Measurements from ENCODE around the gene POLR2C.

GRCh38 chr16:57489229-57489628, 26.8 kb downstream of the POLR2C start:
- TF ChIP-seq PAX5 (IDR thresholded peaks at IDR 0.05; ENCODE audit: borderline replicate concordance, low read depth, low read length) = no peak
- TF ChIP-seq SRF (IDR thresholded peaks at IDR 0.05; ENCODE audit: low read depth in 2 of 2, low read length in 2 of 2) = no peak
- no peak for TF ChIP-seq ZNF274 (IDR thresholded peaks at IDR 0.05; ENCODE audit: insufficient read depth, insufficient read length)
- TF ChIP-seq CTCF (IDR thresholded peaks at IDR 0.05 in 2 of 3, conservative IDR thresholded peaks at IDR 0.05 in 1 of 3; ENCODE audit: control insufficient read depth in 2 of 3, extremely low read depth in 1 of 3, insufficient read depth in 1 of 3, low read depth in 3 of 3, low read length in 3 of 3) = no peak
- TF ChIP-seq JUND (IDR thresholded peaks at IDR 0.05; ENCODE audit: low read depth, low read length) = no peak
